ENCODE measurements around the gene KNCN. TPM values are rescaled to one million over a fixed set of nuclear protein-coding genes. Genes with fewer than 3 reads are reported as not detected.

KNCN gene
- total RNA-seq, 1 experiment from 2014 or later: not detected

- WGBS (ENCODE audit: extremely low coverage, insufficient read length, low lambda C conversion rate): no CpG with 5 or more reads among the region's 58 CpGs
These were observed 7.5 kb downstream of the KNCN start for GRCh38 chr1:46543761-46544560.

More at GRCh38 chr1:46543761-46544560, 7.5 kb downstream of the KNCN start:
- Histone ChIP-seq H4K8ac (replicated peaks; ENCODE audit: insufficient read length, low read depth, low read length) (no peak overlapping the region), H3K23ac (ENCODE audit: insufficient read length, low read depth, low read length) (no peak overlapping the region), H3K9ac (ENCODE audit: extremely low read depth, insufficient read length, low read length) (no peak overlapping the region), H3K4ac (ENCODE audit: low read depth, low read length) (no peak overlapping the region), H3K79me2 (ENCODE audit: insufficient read depth, low read length) (no peaks in the 10 kb centered on the region), H4K20me1 (ENCODE audit: control insufficient read depth, insufficient read depth, insufficient read length) (no peaks in the 10 kb centered on the region), H3K18ac (ENCODE audit: insufficient read length, low read depth, low read length) (no peak overlapping the region), H3K4me1 (ENCODE audit: insufficient read depth, low read length) (no peaks in the 10 kb centered on the region), H2BK120ac (ENCODE audit: low read depth, low read length, poor library complexity, severe bottlenecking) (no peak overlapping the region), H2AFZ (ENCODE audit: low read length) (no peak overlapping the region), H2BK15ac (ENCODE audit: low read depth, low read length) (no peak overlapping the region), H3K56ac (ENCODE audit: insufficient read length, low read depth, low read length) (no peak overlapping the region), H2BK20ac (ENCODE audit: low read depth, low read length, poor library complexity, severe bottlenecking) (no peak overlapping the region), H2BK12ac (ENCODE audit: insufficient read length, low read depth, low read length) (no peak overlapping the region), H4K91ac (ENCODE audit: insufficient read length, low read depth, low read length) (no peak overlapping the region), H3K14ac (ENCODE audit: insufficient read depth, low read length) (no peak overlapping the region), H4K5ac (ENCODE audit: insufficient read length, low read depth, low read length) (no peak overlapping the region), H2BK5ac (ENCODE audit: insufficient read length, low read length) (no peak overlapping the region), H3K27ac (ENCODE audit: insufficient read length, low read depth, low read length) (no peak overlapping the region), H3K23me2 (ENCODE audit: insufficient read length, low read depth, low read length, poor library complexity, severe bottlenecking) (peaks cover 11% of the 10 kb centered on the region), H3K4me2 (ENCODE audit: insufficient read depth, insufficient read length, low read length) (peak overlapping the region; percentile 44), H3T11ph (ENCODE audit: low read length) (no peak overlapping the region), H3K27me3 (ENCODE audit: insufficient read depth, low read length) (peaks cover 36% of the 10 kb centered on the region), H3K79me1 (ENCODE audit: insufficient read depth, low read depth, low read length, poor library complexity, severe bottlenecking) (no peaks in the 10 kb centered on the region), H3K9me3 (ENCODE audit: control insufficient read depth, low read depth, low read length) (no peaks in the 10 kb centered on the region), H2AK5ac (ENCODE audit: insufficient read length, low read length) (no peak overlapping the region)
- Mint-ChIP-seq H3K27ac (no peak overlapping the region), H3K36me3 (ENCODE audit: insufficient read depth in 1 of 3, low read depth in 3 of 3) (no peaks in the 10 kb centered on the region; a peak in 1 of 7 replicates), H3K9me3 (no peaks in the 10 kb centered on the region), H3K4me3 (peak overlapping the region; percentile 70 to 85), H3K4me1 (peaks cover 18 to 27% of the 10 kb centered on the region in 2 experiments), H3K27me3 (ENCODE audit: low read depth) (peaks cover 89% of the 10 kb centered on the region)
- TF ChIP-seq, protein P1, sequence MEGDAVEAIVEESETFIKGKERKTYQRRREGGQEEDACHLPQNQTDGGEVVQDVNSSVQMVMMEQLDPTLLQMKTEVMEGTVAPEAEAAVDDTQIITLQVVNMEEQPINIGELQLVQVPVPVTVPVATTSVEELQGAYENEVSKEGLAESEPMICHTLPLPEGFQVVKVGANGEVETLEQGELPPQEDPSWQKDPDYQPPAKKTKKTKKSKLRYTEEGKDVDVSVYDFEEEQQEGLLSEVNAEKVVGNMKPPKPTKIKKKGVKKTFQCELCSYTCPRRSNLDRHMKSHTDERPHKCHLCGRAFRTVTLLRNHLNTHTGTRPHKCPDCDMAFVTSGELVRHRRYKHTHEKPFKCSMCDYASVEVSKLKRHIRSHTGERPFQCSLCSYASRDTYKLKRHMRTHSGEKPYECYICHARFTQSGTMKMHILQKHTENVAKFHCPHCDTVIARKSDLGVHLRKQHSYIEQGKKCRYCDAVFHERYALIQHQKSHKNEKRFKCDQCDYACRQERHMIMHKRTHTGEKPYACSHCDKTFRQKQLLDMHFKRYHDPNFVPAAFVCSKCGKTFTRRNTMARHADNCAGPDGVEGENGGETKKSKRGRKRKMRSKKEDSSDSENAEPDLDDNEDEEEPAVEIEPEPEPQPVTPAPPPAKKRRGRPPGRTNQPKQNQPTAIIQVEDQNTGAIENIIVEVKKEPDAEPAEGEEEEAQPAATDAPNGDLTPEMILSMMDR (conservative IDR thresholded peaks at IDR 0.05): no peak
- DNase-seq: no peak
